ENCODE results near the gene TEX22.

Gene TEX22

DNA sequence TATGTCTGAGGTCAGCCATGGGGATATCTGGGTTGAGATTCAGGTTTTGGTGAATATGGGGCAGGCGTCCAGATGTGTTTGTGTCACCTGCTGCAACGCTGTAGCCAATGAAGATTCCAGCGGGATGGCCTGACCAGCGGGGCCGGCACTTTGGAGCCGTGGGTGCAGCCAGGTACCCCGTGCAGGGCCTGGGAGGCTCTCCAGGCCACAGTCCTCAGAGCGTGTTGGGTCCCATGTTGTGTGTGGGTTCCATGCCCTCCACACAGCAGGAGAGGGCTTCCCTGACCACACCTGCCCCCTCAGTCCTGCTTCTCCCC, 2.8 kb upstream of the TEX22 start:
- TF ChIP-seq EGR1 (IDR thresholded peaks at IDR 0.05) (no peak), TAF1 (IDR thresholded peaks at IDR 0.05; ENCODE audit: low read depth) (no peak)
- TF ChIP-seq, protein P1, sequence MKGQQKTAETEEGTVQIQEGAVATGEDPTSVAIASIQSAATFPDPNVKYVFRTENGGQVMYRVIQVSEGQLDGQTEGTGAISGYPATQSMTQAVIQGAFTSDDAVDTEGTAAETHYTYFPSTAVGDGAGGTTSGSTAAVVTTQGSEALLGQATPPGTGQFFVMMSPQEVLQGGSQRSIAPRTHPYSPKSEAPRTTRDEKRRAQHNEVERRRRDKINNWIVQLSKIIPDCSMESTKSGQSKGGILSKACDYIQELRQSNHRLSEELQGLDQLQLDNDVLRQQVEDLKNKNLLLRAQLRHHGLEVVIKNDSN (IDR thresholded peaks at IDR 0.05) = no peak

DNA sequence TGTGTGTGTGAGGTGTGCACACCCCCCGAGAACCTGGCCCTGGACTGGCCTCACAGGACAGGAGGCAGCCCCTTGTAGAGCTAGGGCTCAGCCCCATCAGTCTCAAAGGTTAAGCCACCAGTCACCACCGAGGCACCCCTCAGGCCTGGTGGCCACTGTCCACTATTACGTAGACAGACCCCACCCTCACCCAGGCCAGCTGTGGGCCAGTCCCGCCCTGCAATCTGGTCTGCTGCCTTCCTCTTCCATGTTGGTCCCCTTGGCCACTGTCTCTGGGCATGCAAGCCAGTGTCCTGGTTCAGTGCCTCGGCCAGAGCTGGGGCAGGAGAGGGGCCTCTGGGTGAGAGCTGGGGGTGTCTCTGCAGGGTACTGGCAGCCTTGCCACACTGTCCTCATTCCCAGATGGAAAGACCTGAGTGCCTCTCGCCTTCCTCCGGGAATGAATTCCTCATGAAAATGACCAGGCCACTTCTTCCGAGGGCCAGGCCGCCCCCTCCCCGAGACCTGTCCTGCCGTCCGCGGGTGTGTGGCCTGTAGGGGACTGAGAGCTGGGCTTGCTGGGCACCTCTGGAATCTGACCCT, 897 bp upstream of the TEX22 start:
- TF ChIP-seq, protein P2, sequence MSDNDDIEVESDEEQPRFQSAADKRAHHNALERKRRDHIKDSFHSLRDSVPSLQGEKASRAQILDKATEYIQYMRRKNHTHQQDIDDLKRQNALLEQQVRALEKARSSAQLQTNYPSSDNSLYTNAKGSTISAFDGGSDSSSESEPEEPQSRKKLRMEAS (IDR thresholded peaks at IDR 0.05) = no peak
- no peak for TF ChIP-seq ZBTB7A (IDR thresholded peaks at IDR 0.05; ENCODE audit: low read depth)
- TF ChIP-seq NFIC (IDR thresholded peaks at IDR 0.05) = no peak
- TF ChIP-seq CEBPB (IDR thresholded peaks at IDR 0.05) = no peak
- no peak for TF ChIP-seq TAF1 (IDR thresholded peaks at IDR 0.05; ENCODE audit: low read depth)
- TF ChIP-seq FOXM1 (IDR thresholded peaks at IDR 0.05; ENCODE audit: borderline replicate concordance, low read depth) = no peak
- no peak for TF ChIP-seq TCF12 (IDR thresholded peaks at IDR 0.05; ENCODE audit: low read depth)
- TF ChIP-seq YY1 (IDR thresholded peaks at IDR 0.05; ENCODE audit: low read depth) = no peak
- no peak for TF ChIP-seq EP300 (IDR thresholded peaks at IDR 0.05; ENCODE audit: borderline replicate concordance)
- TF ChIP-seq CREB1 (IDR thresholded peaks at IDR 0.05; ENCODE audit: low read depth) = no peak
- no peak for TF ChIP-seq RAD21 (IDR thresholded peaks at IDR 0.05; ENCODE audit: low read depth)

DNA sequence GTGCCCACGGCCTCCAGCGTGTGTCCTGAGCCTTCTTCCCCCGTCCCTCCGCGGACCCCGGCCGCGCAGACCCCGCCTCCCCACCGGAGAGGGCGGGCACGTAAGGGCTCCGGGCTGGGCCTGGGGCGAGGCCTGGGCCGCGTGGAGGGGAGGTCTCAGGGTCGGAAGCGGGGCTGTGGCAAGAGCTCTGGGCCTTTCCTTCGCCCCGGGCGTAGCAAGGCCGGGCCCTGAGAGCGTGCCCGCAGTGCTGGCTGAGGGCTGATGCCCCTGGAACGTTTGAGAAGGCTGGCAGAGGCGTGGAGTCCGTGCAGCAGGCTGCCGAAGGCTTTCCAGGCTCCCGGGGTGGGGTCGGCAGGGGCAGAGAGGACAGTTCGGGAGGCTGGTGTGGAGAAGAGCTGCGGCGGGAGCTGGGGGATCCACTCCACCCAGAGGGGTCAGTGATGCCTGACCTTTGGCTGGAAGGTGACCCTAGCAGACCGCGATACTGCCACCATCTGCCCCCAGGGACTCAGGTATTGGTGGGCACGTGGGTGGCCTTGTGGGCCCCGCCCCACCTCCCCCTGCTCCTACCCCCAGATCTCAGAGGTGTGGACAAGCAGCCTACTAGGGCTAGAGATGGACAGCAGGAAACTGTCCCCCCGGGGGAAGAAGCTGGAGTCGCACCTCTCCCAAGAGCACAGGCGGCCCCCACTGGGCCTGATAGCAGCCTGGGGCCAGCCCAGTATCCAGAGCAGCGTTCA, 558 bp downstream of the TEX22 start:
- TF ChIP-seq NFIC (IDR thresholded peaks at IDR 0.05) (no peak), EP300 (IDR thresholded peaks at IDR 0.05; ENCODE audit: borderline replicate concordance) (no peak), FOXM1 (IDR thresholded peaks at IDR 0.05; ENCODE audit: borderline replicate concordance, low read depth) (no peak), CEBPB (IDR thresholded peaks at IDR 0.05) (no peak), ZBTB7A (IDR thresholded peaks at IDR 0.05; ENCODE audit: low read depth) (peak; percentile 62; the same call in 1 of the 2 replicates)
- TF ChIP-seq, protein P2 (IDR thresholded peaks at IDR 0.05) = peak; percentile 57; the same call in 1 of the 2 replicates
- TF ChIP-seq, protein P3, sequence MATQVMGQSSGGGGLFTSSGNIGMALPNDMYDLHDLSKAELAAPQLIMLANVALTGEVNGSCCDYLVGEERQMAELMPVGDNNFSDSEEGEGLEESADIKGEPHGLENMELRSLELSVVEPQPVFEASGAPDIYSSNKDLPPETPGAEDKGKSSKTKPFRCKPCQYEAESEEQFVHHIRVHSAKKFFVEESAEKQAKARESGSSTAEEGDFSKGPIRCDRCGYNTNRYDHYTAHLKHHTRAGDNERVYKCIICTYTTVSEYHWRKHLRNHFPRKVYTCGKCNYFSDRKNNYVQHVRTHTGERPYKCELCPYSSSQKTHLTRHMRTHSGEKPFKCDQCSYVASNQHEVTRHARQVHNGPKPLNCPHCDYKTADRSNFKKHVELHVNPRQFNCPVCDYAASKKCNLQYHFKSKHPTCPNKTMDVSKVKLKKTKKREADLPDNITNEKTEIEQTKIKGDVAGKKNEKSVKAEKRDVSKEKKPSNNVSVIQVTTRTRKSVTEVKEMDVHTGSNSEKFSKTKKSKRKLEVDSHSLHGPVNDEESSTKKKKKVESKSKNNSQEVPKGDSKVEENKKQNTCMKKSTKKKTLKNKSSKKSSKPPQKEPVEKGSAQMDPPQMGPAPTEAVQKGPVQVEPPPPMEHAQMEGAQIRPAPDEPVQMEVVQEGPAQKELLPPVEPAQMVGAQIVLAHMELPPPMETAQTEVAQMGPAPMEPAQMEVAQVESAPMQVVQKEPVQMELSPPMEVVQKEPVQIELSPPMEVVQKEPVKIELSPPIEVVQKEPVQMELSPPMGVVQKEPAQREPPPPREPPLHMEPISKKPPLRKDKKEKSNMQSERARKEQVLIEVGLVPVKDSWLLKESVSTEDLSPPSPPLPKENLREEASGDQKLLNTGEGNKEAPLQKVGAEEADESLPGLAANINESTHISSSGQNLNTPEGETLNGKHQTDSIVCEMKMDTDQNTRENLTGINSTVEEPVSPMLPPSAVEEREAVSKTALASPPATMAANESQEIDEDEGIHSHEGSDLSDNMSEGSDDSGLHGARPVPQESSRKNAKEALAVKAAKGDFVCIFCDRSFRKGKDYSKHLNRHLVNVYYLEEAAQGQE (IDR thresholded peaks at IDR 0.05; ENCODE audit: low read depth) = no peak

DNA sequence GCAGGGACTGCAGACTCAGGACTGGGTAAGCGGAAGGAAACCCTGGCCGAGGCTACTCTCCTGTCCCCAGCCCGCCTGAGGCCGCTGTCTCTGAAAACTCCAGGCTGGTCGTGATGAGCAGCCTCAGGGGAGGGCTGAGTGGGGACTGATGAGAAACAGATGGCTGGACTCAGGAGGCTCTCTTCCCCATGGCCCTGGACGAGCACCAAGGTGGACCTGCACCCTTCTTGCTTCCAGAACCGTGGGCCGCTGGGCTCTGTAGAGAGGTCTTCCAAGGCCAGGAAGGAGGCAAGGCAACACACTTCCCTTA, 1.1 kb downstream of the TEX22 start:
- TF ChIP-seq ZBTB7A (IDR thresholded peaks at IDR 0.05; ENCODE audit: low read depth) = no peak; the same call in 1 of the 2 replicates
- TF ChIP-seq EGR1 (IDR thresholded peaks at IDR 0.05) = no peak
- TF ChIP-seq TEAD4 (IDR thresholded peaks at IDR 0.05) = no peak
- TF ChIP-seq YY1 (IDR thresholded peaks at IDR 0.05; ENCODE audit: low read depth) = no peak
- TF ChIP-seq, protein P3 (IDR thresholded peaks at IDR 0.05; ENCODE audit: low read depth) = no peak
- TF ChIP-seq RAD21 (IDR thresholded peaks at IDR 0.05; ENCODE audit: low read depth) = no peak
- TF ChIP-seq EP300 (IDR thresholded peaks at IDR 0.05; ENCODE audit: borderline replicate concordance) = no peak
- TF ChIP-seq, protein P1 (IDR thresholded peaks at IDR 0.05) = no peak
- no peak for TF ChIP-seq CREB1 (IDR thresholded peaks at IDR 0.05; ENCODE audit: low read depth)
- no peak for TF ChIP-seq TAF1 (IDR thresholded peaks at IDR 0.05; ENCODE audit: low read depth)
- no peak for TF ChIP-seq NFIC (IDR thresholded peaks at IDR 0.05)
- no peak for TF ChIP-seq CEBPB (IDR thresholded peaks at IDR 0.05)
- TF ChIP-seq, protein P2 (IDR thresholded peaks at IDR 0.05) = no peak
- TF ChIP-seq TCF12 (IDR thresholded peaks at IDR 0.05; ENCODE audit: low read depth) = no peak
- TF ChIP-seq FOXM1 (IDR thresholded peaks at IDR 0.05; ENCODE audit: borderline replicate concordance, low read depth) = no peak

DNA sequence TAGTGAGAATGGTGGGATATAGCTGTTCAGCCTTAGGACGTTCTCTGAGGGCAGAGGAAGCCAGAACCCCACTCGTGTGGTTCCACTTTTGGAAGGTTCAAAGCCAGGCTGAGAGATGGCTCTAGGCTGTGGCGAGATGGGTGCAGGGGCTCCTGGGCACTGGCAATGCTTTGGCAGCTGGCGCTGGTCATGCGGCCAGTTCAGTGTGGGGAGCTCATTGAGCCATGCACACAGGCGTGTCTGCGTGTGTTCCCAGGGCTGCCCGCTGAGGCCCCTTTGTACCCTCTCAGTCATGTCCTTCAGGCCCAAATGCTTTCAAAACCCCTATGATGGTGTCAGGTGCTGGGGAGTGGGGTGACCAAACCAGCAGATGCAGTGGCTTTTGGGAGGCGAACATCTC, 1.7 kb downstream of the TEX22 start:
- no peak for TF ChIP-seq CREB1 (IDR thresholded peaks at IDR 0.05; ENCODE audit: low read depth)

DNA sequence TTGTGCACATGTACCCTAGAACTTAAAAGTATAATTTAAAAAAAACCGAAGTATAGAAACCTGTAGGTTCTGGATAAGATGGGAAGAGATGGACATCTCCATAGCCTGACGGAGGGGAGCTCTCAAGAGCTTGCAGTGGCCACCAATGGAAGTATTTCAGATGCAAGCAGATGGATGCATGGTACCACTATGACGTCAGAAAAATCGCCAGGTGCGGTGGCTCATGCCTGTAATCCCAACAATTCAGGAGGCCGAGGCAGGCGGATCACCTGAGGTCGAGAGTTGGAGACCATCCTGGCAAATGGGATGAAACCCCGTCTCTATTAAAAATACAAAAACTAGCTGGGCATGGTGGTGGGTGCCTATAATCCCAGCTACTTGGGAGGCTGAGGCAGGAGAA, 3.4 kb downstream of the TEX22 start:
- TF ChIP-seq CEBPB (IDR thresholded peaks at IDR 0.05) (no peak), CREB1 (IDR thresholded peaks at IDR 0.05; ENCODE audit: low read depth) (no peak), ZBTB7A (IDR thresholded peaks at IDR 0.05; ENCODE audit: low read depth) (no peak), FOXM1 (IDR thresholded peaks at IDR 0.05; ENCODE audit: borderline replicate concordance, low read depth) (no peak), TCF12 (IDR thresholded peaks at IDR 0.05; ENCODE audit: low read depth) (no peak), EGR1 (IDR thresholded peaks at IDR 0.05) (no peak), TEAD4 (IDR thresholded peaks at IDR 0.05) (no peak), NFIC (IDR thresholded peaks at IDR 0.05) (no peak), YY1 (IDR thresholded peaks at IDR 0.05; ENCODE audit: low read depth) (no peak), RAD21 (IDR thresholded peaks at IDR 0.05; ENCODE audit: low read depth) (no peak), TAF1 (IDR thresholded peaks at IDR 0.05; ENCODE audit: low read depth) (no peak), EP300 (IDR thresholded peaks at IDR 0.05; ENCODE audit: borderline replicate concordance) (no peak)
- TF ChIP-seq, protein P3 (IDR thresholded peaks at IDR 0.05; ENCODE audit: low read depth) = no peak
- TF ChIP-seq, protein P1 (IDR thresholded peaks at IDR 0.05) = no peak
- TF ChIP-seq, protein P2 (IDR thresholded peaks at IDR 0.05) = no peak
